SK-N-MC (cell line): Measurements from ENCODE around the gene LRRC3B.
"Not testable (repeated sequence)": the region's sequence is repeated elsewhere in the genome, so short reads cannot be mapped to it uniquely, and the experiment has no call there.

Experiments
- DNase-seq: peaks from one replicate; pipeline ENCODE4 v3.0.0-alpha.2; 2011; ENCODE audit warnings: low read depth, low spot score
- H3K27ac ChIP-seq: fragments of 200-600 bp; sonication (generic); 2 replicates; pipeline ENCODE4 v1.5.1; 2016; ENCODE audit warnings: mixed run types
- H3K36me3 ChIP-seq: fragments of 200-600 bp; sonication (generic); 2 replicates; pipeline ENCODE4 v1.6.1; 2017; ENCODE audit warnings: antibody characterized with exemption, low read length, mixed read lengths; ENCODE audit not compliant: insufficient read depth
- H3K4me3 ChIP-seq: fragments of 200-600 bp; sonication (generic); 2 replicates; pipeline ENCODE4 v1.5.1; 2016
- H3K9ac ChIP-seq: fragments of 200-600 bp; sonication (generic); 2 replicates; pipeline ENCODE4 v1.8.0; 2017; ENCODE audit warnings: mixed run types, mixed read lengths; ENCODE audit not compliant: insufficient read length
- H3K9me3 ChIP-seq: fragments of 200-600 bp; sonication (generic); 2 replicates; pipeline ENCODE4 v1.6.1; 2017; ENCODE audit warnings: low read depth, mild to moderate bottlenecking, antibody characterized with exemption, low read length, moderate library complexity, mixed read lengths
- EZH2 ChIP-seq: fragments of 200-600 bp; sonication (generic); IDR thresholded peaks from one replicate; pipeline ENCODE4 v1.6.1; 2017; ENCODE audit warnings: antibody characterized with exemption
- FOXP2 ChIP-seq: optimal IDR thresholded peaks from 2 replicates; pipeline ENCODE3; 2011; ENCODE audit warnings: mild to moderate bottlenecking, moderate library complexity; ENCODE audit not compliant: insufficient read depth; ENCODE audit errors: extremely low read length, control extremely low read depth
- POLR2AphosphoS5 ChIP-seq: IDR thresholded peaks from 2 replicates; pipeline ENCODE4 v1.6.1; 2012; ENCODE audit warnings: mild to moderate bottlenecking, low read depth, low read length, borderline replicate concordance

The LRRC3B gene

DNA sequence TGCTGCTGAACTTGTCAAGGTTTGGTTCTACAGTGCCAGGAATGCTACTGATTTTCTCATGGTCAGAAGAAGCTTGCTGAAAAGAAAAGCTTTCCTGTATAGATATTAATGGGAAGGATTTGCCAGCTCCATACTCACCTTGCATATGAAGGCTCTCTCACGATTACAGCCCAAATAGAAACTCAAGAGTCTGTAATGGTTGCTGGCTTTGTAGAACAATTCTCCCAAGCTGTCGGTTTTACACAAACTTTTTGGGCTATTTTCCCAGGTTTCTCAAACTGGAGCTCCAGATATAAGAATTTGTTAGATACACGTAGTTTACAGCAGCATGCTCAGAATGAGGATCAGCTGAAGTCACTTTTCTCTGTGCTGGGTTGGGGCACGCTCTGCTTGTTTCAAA, 30.1 kb upstream of the LRRC3B start:
- no peaks in the 10 kb centered on the region for H3K9me3 ChIP-seq
- no peak overlapping the region for H3K9ac ChIP-seq
- TF ChIP-seq POLR2AphosphoS5 = no peak
- TF ChIP-seq FOXP2 = no peak
- TF ChIP-seq EZH2 = no peak
- H3K27ac ChIP-seq = no peak overlapping the region
- H3K4me3 ChIP-seq = no peak overlapping the region
- no peak for DNase-seq
- no peaks in the 10 kb centered on the region for H3K36me3 ChIP-seq

DNA sequence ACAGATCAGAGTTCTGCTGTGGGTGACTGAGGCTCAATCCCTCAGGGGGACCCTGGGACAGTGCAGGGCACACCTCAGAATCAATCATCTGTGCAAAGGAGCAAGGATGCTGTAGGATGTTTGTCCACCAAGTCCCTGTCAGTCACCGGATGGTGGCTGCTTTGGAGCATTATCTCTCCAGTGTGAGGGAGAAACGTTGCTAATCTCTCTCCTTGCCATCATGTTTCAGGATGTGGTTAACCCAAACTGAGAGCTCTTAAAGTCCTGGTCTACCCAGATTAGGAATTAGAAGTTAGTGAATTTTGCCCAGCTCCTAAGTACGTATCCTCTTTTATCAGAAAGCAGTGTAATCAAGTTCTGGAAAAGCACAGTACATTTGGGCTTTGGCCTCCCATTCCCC, 26.2 kb upstream of the LRRC3B start:
- H3K27ac ChIP-seq = no peak overlapping the region
- no peaks in the 10 kb centered on the region for H3K9me3 ChIP-seq
- TF ChIP-seq FOXP2 = no peak
- no peak for TF ChIP-seq POLR2AphosphoS5
- no peak for TF ChIP-seq EZH2
- no peaks in the 10 kb centered on the region for H3K36me3 ChIP-seq
- H3K4me3 ChIP-seq = no peak overlapping the region
- DNase-seq = no peak
- no peak overlapping the region for H3K9ac ChIP-seq

DNA sequence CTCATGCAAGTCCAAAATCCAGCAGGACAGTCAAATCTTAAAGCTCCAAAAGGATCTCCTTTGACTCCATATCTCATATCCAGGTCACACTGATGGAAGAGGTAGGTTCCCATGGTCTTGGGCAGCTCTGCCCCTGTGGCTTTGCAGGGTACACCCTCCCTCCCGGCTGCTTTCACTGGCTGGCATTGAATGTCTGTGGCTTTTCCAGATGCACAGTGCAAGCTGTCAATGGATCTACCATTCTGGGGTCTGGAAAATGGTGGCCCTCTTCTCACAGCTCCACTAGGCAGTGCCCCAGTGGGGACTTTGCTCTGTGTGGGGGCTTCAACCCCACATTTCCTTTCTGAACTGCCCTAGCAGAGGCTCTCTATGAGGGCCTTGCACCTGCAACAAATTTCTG, 19.3 kb upstream of the LRRC3B start:
- not testable (repeated sequence) for H3K9ac ChIP-seq, H3K9me3 ChIP-seq, H3K4me3 ChIP-seq, DNase-seq, H3K36me3 ChIP-seq, H3K27ac ChIP-seq

DNA sequence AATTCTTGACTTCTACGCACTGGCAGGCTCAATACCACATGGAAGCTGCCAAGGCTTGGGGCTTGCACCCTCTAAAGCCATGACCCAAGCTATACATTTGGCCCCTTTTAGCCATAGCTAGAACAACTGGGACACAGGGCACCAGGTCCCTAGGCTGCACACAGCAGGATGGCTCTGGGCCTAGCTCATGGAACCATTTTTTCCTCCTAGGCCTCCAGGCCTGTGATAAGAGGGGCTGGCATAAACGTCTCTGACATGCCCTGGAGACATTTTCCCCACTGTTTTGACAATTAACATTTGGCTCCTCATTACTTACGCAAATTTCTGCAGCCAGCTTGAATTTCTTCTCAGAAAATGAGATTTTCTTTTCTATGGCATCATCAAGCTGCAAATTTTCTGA, 18.8 kb upstream of the LRRC3B start:
- H3K9me3 ChIP-seq, H3K36me3 ChIP-seq, H3K9ac ChIP-seq, DNase-seq, H3K4me3 ChIP-seq, H3K27ac ChIP-seq: not testable (repeated sequence)

DNA sequence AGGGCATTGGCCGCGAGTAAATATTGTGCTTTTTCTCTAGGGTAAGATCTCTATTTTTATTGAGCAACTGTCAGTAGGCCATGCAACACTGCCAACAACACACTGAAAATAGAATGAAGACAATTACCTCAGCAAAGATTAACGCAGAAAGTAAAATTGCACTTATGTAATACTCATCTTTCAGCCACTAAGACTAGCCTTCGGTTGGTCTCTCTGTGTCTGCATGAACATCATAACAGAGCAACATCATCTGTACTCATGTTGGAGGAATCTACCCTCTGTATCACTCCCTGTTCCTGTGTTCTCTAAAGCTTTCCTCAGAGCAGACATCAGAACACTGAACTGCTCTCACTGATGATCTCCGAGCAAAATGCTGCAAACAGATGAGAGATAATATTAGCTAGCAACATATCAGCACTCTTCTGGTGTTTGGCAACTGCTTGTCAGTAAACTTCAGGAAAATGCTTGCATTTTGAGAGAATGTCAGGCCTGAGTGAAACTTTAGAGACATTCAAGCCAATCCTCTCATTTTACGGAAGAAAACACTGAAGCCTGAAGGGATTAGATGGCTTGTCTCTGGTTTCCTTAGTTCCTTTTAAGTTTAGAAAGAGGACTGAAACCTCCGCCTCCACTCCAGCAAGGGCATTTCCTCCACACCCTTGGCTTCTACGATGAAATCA, 8.4 kb upstream of the LRRC3B start:
- TF ChIP-seq EZH2 (no peak), FOXP2 (no peak), POLR2AphosphoS5 (no peak)
- no peaks in the 10 kb centered on the region for H3K9me3 ChIP-seq
- no peak overlapping the region for H3K9ac ChIP-seq

DNA sequence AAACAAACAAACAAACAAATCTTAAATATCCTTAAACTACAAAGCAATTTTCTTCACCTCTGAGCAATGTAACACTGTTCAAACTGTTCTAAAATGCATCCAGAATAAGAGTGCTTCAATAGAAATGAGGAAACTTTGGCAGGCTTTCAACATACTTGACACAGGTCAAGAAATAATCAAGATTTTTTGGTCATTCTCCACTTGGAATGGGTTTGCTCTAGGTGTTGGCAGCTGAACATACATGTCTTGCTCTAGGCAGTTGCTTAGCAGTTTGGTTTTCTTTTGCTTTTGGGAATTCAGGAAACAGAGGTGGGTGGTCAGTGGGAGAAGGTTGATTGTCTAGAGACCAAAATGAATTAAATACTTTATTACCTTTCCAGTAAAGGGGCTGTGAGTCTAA, 1.4 kb upstream of the LRRC3B start:
- no peak for TF ChIP-seq EZH2
- TF ChIP-seq POLR2AphosphoS5 = no peak
- TF ChIP-seq FOXP2 = no peak
- H3K27ac ChIP-seq = no peak overlapping the region
- H3K9ac ChIP-seq = no peak overlapping the region
- no peaks in the 10 kb centered on the region for H3K36me3 ChIP-seq
- H3K4me3 ChIP-seq = no peak overlapping the region
- no peak for DNase-seq
- H3K9me3 ChIP-seq = no peaks in the 10 kb centered on the region

More for the DNA sequence above, 8.4 kb upstream of the LRRC3B start:
- Histone ChIP-seq H3K27ac (no peak overlapping the region), H3K36me3 (no peaks in the 10 kb centered on the region), H3K4me3 (no peak overlapping the region)
- no peak for DNase-seq

DNA sequence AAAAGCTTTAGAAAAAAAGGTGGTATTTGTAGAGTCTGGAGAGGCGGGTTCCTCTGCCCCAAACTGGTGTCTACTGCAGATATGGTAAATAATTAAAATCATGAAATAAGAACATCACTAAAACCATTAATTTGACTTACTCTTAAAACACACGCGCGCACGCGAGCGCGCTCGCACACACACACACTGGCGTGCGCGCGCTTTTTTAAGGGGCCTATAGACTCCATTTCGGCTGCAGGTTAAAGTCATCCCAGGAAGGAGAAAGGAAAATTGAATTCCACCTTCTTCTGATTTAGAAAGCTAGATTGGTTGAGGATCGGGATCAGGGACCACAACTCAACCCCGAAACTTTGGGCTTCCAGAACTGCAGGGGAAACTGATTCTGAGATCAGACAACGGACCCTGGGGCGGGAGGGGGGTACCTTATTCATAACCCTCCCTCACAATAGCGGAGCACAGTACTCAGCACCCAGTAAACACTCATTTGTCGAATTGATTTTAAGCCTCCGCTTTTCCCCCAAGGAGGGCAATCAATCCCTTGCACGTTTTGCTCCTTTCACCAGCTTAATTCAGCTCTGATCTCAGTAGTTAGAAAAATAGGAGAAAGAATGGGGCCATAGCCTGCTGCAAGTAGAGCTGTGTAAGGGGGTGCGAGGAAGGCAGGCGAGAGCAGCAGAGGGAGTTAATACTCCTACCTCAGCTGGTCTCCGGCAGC, 509 bp upstream of the LRRC3B start:
- no peak overlapping the region for H3K27ac ChIP-seq
- H3K36me3 ChIP-seq = no peaks in the 10 kb centered on the region
- no peak overlapping the region for H3K4me3 ChIP-seq
- TF ChIP-seq POLR2AphosphoS5 (no peak), FOXP2 (no peak), EZH2 (no peak)
- H3K9me3 ChIP-seq = no peaks in the 10 kb centered on the region
- DNase-seq = no peak
- H3K9ac ChIP-seq = no peak overlapping the region

DNA sequence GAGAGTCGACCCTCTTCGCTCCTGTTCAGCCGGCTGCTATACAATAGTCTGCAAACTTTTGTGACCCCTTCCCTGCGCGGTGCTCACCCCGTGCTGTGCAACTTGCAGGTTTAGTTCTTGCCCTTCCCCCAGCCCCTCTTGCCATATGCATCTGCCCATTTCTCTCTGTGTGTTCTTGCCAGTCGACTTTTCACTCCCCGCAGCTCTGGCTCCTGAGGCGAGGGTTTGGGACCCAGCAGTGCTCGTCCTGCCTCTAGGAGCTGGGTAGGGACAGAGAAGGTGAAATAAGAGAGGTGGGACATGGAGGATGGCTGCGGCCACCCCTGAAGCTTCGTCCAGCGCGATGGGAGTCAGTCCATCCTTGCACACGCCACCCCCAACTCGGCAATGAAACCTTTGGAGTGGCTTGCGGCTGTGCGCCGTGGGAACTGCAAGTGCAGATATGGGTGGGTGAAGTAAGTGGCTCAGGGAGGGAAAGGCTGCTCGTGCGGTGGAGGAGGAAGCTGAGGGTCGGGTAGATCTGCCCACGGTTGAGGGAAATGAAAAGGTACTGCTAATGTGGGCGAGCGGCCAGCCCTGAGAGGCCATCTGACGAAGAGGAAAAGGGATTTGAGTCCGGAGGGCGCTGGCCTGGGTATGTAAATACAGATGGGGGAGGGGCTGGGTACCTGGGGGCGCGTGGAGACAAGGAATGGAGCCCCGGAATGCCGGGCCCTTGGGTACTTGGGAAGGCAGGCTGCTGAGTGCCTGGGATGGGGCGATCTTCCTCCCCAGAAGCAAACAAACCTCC, 1.0 kb downstream of the LRRC3B start:
- Histone ChIP-seq H3K4me3 (no peak overlapping the region), H3K36me3 (no peaks in the 10 kb centered on the region), H3K9ac (no peak overlapping the region), H3K9me3 (no peaks in the 10 kb centered on the region), H3K27ac (no peak overlapping the region)
- TF ChIP-seq FOXP2 (no peak), EZH2 (no peak), POLR2AphosphoS5 (no peak)
- no peak for DNase-seq
